ENCODE measurements around the gene GLI3.
A peak's percentile ranks its signal among the peaks of the same experiment; 100 is the strongest.

The GLI3 gene

DNA sequence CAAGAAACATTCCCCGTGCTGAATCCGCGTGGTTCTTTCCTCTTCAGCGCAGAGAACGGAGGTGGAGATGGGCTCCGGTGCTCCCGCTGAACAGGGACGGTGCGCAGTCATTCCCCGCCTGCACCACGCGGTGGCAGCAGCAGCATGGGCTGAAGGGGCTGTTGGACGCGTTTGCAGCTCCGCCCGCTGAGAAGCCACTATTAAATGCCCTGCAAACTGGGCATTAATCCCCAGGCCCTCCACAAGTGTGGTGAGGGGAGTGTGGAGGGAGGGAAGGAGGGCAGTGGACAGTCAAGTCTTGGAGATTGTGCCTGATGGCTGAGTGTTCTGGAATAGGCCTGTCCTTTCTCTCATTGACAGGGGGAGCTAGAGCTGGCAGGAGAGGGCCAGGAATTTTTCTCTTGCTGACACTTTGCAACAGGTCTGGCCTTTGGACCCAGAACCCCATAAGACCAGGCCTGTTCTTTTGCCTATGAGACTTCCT is 293.9 kb downstream of the GLI3 start:
- H3K4me3 ChIP-seq (ENCODE audit: low read depth, low read length): no peak overlapping the region
- H2AK5ac ChIP-seq (ENCODE audit: low read length): no peak overlapping the region
- no peaks in the 10 kb centered on the region for H3K79me2 ChIP-seq (ENCODE audit: control insufficient read depth, insufficient read depth, low read length, poor library complexity)
- no peak overlapping the region for H3K14ac ChIP-seq (ENCODE audit: low read length)
- H2BK12ac ChIP-seq (ENCODE audit: low read length): no peak overlapping the region
- no peaks in the 10 kb centered on the region for H3K9me3 ChIP-seq (ENCODE audit: insufficient read depth, low read depth, low read length)
- WGBS (ENCODE audit: extremely low coverage, insufficient coverage, insufficient read length): no CpG with 5 or more reads among the region's 16 CpGs
- DNase-seq: peak; percentile 67 to 88
- H3K4me2 ChIP-seq (ENCODE audit: low read length): peak overlapping the region; percentile 38
- no peaks in the 10 kb centered on the region for H3K27me3 ChIP-seq (ENCODE audit: insufficient read depth, low read length)
- no peak overlapping the region for H3K23ac ChIP-seq (ENCODE audit: low read length)
- no peaks in the 10 kb centered on the region for H3K79me1 ChIP-seq (ENCODE audit: low read length)
- H4K12ac ChIP-seq (ENCODE audit: low read depth, low read length): no peak overlapping the region
- H3K18ac ChIP-seq (ENCODE audit: low read length): no peak overlapping the region
- H4K91ac ChIP-seq (ENCODE audit: low read depth, low read length): no peak overlapping the region
- no peak overlapping the region for H2BK5ac ChIP-seq (ENCODE audit: low read depth, low read length, poor library complexity)
- peaks cover 2 to 4% of the 10 kb centered on the region in 2 experiments for H3K4me1 ChIP-seq (ENCODE audit: control insufficient read depth in 1 of 2, insufficient read depth in 2 of 2, low read length in 2 of 2)
- H3K9ac ChIP-seq (ENCODE audit: low read length): no peak overlapping the region
- H2BK120ac ChIP-seq (ENCODE audit: insufficient read depth, low read length, poor library complexity): no peak overlapping the region
- no peak overlapping the region for H3K27ac ChIP-seq (ENCODE audit: low read depth, low read length)
- H2AFZ ChIP-seq (ENCODE audit: insufficient read depth, low read length, poor library complexity): no peak overlapping the region
- H4K8ac ChIP-seq (ENCODE audit: low read depth, low read length): no peak overlapping the region
- no peak overlapping the region for H3K4ac ChIP-seq (ENCODE audit: low read depth, low read length)
- H3K36me3 ChIP-seq (ENCODE audit: control insufficient read depth in 1 of 2, insufficient read depth in 2 of 2, low read length in 2 of 2): no peaks in the 10 kb centered on the region

DNA sequence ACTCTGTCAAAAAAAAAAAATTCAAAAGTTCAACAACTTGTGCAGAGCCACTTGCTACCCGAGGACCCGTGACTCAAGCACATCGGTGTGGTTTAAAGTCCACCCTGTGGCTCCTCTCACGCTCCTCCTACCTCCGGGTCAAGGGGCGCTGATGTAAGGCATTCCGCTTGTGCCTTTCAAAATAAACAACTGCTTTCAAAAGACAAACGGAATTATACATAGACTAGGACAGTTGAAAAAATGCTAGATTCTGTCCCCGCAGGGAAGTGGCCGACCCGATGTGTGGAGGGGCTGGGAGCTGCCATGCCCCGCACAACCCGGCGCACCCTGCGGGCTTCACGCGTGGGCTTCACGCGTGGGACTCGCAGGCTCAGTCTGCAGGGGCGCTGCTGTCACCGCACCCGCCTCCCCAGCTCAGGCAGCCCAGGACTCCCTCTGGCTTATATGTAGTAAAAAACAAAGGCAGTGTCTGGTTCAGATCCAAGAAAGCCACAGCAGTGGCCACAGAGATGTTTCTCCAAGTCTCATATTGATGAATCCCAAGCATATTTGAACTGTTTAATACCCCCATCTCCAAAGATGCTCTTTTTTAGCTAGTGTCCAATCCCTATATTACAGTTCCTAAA is 294.4 kb downstream of the GLI3 start:
- Histone ChIP-seq H4K91ac (ENCODE audit: low read depth, low read length) (peak overlapping the region; percentile 2), H2BK12ac (ENCODE audit: low read length) (peak overlapping the region; percentile 0), H3K79me2 (ENCODE audit: control insufficient read depth, insufficient read depth, low read length, poor library complexity) (no peaks in the 10 kb centered on the region), H3K79me1 (ENCODE audit: low read length) (no peaks in the 10 kb centered on the region), H3K23ac (ENCODE audit: low read length) (no peak overlapping the region), H2BK5ac (ENCODE audit: low read depth, low read length, poor library complexity) (no peak overlapping the region), H4K8ac (ENCODE audit: low read depth, low read length) (no peak overlapping the region), H3K4me1 (ENCODE audit: control insufficient read depth in 1 of 2, insufficient read depth in 2 of 2, low read length in 2 of 2) (peaks cover 2 to 4% of the 10 kb centered on the region in 2 experiments), H3K9ac (ENCODE audit: low read length) (no peak overlapping the region), H3K14ac (ENCODE audit: low read length) (no peak overlapping the region), H2AK5ac (ENCODE audit: low read length) (no peak overlapping the region), H2AFZ (ENCODE audit: insufficient read depth, low read length, poor library complexity) (no peak overlapping the region), H2BK120ac (ENCODE audit: insufficient read depth, low read length, poor library complexity) (no peak overlapping the region), H3K36me3 (ENCODE audit: control insufficient read depth in 1 of 2, insufficient read depth in 2 of 2, low read length in 2 of 2) (no peaks in the 10 kb centered on the region), H3K9me3 (ENCODE audit: insufficient read depth, low read depth, low read length) (no peaks in the 10 kb centered on the region), H4K12ac (ENCODE audit: low read depth, low read length) (no peak overlapping the region), H3K27ac (ENCODE audit: low read depth, low read length) (no peak overlapping the region), H3K4me2 (ENCODE audit: low read length) (peak overlapping the region; percentile 38), H3K27me3 (ENCODE audit: insufficient read depth, low read length) (no peaks in the 10 kb centered on the region), H3K4me3 (ENCODE audit: low read depth, low read length) (no peak overlapping the region), H3K18ac (ENCODE audit: low read length) (no peak overlapping the region), H3K4ac (ENCODE audit: low read depth, low read length) (no peak overlapping the region)
- peak; percentile 66 to 69 for DNase-seq
- WGBS (ENCODE audit: extremely low coverage, insufficient coverage, insufficient read length): no CpG with 5 or more reads among the region's 23 CpGs

DNA sequence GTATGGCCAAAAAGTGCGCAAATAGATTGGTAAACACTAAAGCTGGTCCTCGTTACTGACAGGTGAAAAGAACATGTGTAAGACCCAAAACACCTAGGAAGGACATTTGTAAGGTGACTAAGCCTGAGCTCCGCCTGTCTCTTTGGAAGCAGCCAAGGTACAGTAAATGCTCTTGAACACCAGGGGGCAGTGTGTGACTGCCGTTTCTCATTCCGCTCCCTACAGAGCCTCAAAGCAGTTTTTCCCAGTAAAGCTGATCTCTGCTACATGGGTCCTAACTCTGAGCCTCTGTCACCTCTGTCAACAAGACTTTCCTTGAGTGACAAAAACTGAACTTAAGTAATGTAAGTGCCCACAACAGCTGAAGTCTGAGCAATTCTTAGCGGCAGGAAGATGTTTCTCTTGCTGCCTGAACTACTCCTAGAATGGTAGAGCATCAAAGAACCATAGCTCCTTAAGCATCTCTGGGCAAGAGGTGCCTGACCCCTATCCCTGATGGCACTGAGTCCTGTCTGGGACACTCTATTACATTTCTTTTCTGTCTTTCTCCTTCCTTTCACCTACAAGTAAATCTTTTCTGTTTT is 296.2 kb downstream of the GLI3 start:
- Histone ChIP-seq H3K9me3 (ENCODE audit: insufficient read depth, low read depth, low read length) (no peaks in the 10 kb centered on the region), H3K36me3 (ENCODE audit: control insufficient read depth in 1 of 2, insufficient read depth in 2 of 2, low read length in 2 of 2) (no peaks in the 10 kb centered on the region), H2BK12ac (ENCODE audit: low read length) (no peak overlapping the region), H3K79me1 (ENCODE audit: low read length) (no peaks in the 10 kb centered on the region), H3K4ac (ENCODE audit: low read depth, low read length) (no peak overlapping the region), H3K27me3 (ENCODE audit: insufficient read depth, low read length) (no peaks in the 10 kb centered on the region), H3K14ac (ENCODE audit: low read length) (no peak overlapping the region), H3K4me2 (ENCODE audit: low read length) (no peak overlapping the region), H2AK5ac (ENCODE audit: low read length) (no peak overlapping the region), H3K4me1 (ENCODE audit: control insufficient read depth in 1 of 2, insufficient read depth in 2 of 2, low read length in 2 of 2) (peaks cover 2 to 4% of the 10 kb centered on the region in 2 experiments), H3K18ac (ENCODE audit: low read length) (no peak overlapping the region), H4K8ac (ENCODE audit: low read depth, low read length) (no peak overlapping the region), H4K91ac (ENCODE audit: low read depth, low read length) (no peak overlapping the region), H3K9ac (ENCODE audit: low read length) (no peak overlapping the region), H3K23ac (ENCODE audit: low read length) (no peak overlapping the region), H2AFZ (ENCODE audit: insufficient read depth, low read length, poor library complexity) (no peak overlapping the region), H2BK5ac (ENCODE audit: low read depth, low read length, poor library complexity) (no peak overlapping the region), H3K4me3 (ENCODE audit: low read depth, low read length) (no peak overlapping the region), H2BK120ac (ENCODE audit: insufficient read depth, low read length, poor library complexity) (no peak overlapping the region), H3K27ac (ENCODE audit: low read depth, low read length) (no peak overlapping the region), H4K12ac (ENCODE audit: low read depth, low read length) (no peak overlapping the region), H3K79me2 (ENCODE audit: control insufficient read depth, insufficient read depth, low read length, poor library complexity) (no peaks in the 10 kb centered on the region)
- peak; percentile 66 to 93 for DNase-seq
- no CpG with 5 or more reads among the region's 6 CpGs for WGBS (ENCODE audit: extremely low coverage, insufficient coverage, insufficient read length)

DNA sequence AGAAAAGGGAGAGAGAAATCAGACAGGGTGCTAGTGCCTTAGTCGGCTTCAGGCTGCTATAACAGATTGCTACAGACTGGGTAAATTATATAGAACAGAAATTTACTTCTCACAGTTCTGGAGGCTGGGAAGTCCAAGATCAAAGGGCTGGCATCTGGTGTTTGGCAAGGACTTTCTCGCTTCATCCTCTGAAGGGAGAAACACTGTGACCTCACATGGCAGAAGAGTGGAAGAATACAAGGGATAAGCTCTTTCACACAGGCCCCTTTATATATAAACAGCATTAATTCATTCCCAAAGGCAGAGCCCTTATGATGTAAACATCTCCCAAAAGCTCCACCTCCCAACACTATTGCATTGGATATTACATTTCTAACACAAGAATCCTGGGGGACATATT is 298.6 kb downstream of the GLI3 start:
- no peaks in the 10 kb centered on the region for H3K27me3 ChIP-seq (ENCODE audit: insufficient read depth, low read length)
- no peak overlapping the region for H3K27ac ChIP-seq (ENCODE audit: low read depth, low read length)
- no peaks in the 10 kb centered on the region for H3K36me3 ChIP-seq (ENCODE audit: control insufficient read depth in 1 of 2, insufficient read depth in 2 of 2, low read length in 2 of 2)
- no peak overlapping the region for H2AFZ ChIP-seq (ENCODE audit: insufficient read depth, low read length, poor library complexity)
- no peak overlapping the region for H3K14ac ChIP-seq (ENCODE audit: low read length)
- H3K4ac ChIP-seq (ENCODE audit: low read depth, low read length): no peak overlapping the region
- no peak overlapping the region for H3K9ac ChIP-seq (ENCODE audit: low read length)
- no peak overlapping the region for H2AK5ac ChIP-seq (ENCODE audit: low read length)
- no peak for DNase-seq
- no peaks in the 10 kb centered on the region for H3K79me2 ChIP-seq (ENCODE audit: control insufficient read depth, insufficient read depth, low read length, poor library complexity)
- H4K8ac ChIP-seq (ENCODE audit: low read depth, low read length): no peak overlapping the region
- no peaks in the 10 kb centered on the region for H3K9me3 ChIP-seq (ENCODE audit: insufficient read depth, low read depth, low read length)
- H3K23ac ChIP-seq (ENCODE audit: low read length): no peak overlapping the region
- peaks cover 2 to 4% of the 10 kb centered on the region in 2 experiments for H3K4me1 ChIP-seq (ENCODE audit: control insufficient read depth in 1 of 2, insufficient read depth in 2 of 2, low read length in 2 of 2)
- H2BK120ac ChIP-seq (ENCODE audit: insufficient read depth, low read length, poor library complexity): no peak overlapping the region
- no peak overlapping the region for H3K18ac ChIP-seq (ENCODE audit: low read length)
- no peak overlapping the region for H4K12ac ChIP-seq (ENCODE audit: low read depth, low read length)
- no peaks in the 10 kb centered on the region for H3K79me1 ChIP-seq (ENCODE audit: low read length)
- no peak overlapping the region for H4K91ac ChIP-seq (ENCODE audit: low read depth, low read length)
- no peak overlapping the region for H3K4me2 ChIP-seq (ENCODE audit: low read length)
- no peak overlapping the region for H3K4me3 ChIP-seq (ENCODE audit: low read depth, low read length)
- no CpG with 5 or more reads among the region's 2 CpGs for WGBS (ENCODE audit: extremely low coverage, insufficient coverage, insufficient read length)
- no peak overlapping the region for H2BK12ac ChIP-seq (ENCODE audit: low read length)
- H2BK5ac ChIP-seq (ENCODE audit: low read depth, low read length, poor library complexity): no peak overlapping the region
